Endothelial cell of umbilical vein (primary cell): ENCODE results near the gene SPACA4.

ENCODE experiments used
- CTCF ChIP-seq, 2 donors: IDR thresholded peaks; 1 replicate in 1 of 2; 2 replicates in 1 of 2; pipeline ENCODE4 v1.5.1; 2011; ENCODE audit warnings: low read length in 2 of 2, mild to moderate bottlenecking in 2 of 2, moderate library complexity in 2 of 2, control low read depth in 1 of 2, inconsistent platforms in 1 of 2, low read depth in 1 of 2; ENCODE audit not compliant: insufficient read depth in 1 of 2; ENCODE audit errors: extremely low read depth in 1 of 2
- EZH2 ChIP-seq: IDR thresholded peaks from 2 replicates; pipeline ENCODE4 v1.6.1; 2012; ENCODE audit warnings: borderline replicate concordance, low read depth, mild to moderate bottlenecking, moderate library complexity, low read length, inconsistent platforms; ENCODE audit not compliant: severe bottlenecking
- JUN ChIP-seq: IDR thresholded peaks from 2 replicates; pipeline ENCODE4 v1.6.1; 2011; ENCODE audit warnings: borderline replicate concordance, low read depth; ENCODE audit not compliant: insufficient read length, insufficient read depth
- MAX ChIP-seq: IDR thresholded peaks from 2 replicates; pipeline ENCODE4 v1.6.1; 2011; ENCODE audit not compliant: insufficient read depth, insufficient read length

- TF ChIP-seq CTCF (IDR thresholded peaks at IDR 0.05; ENCODE audit: extremely low read depth in 1 of 2, insufficient read depth in 1 of 2, low read depth in 1 of 2, low read length in 2 of 2) = no peak
- TF ChIP-seq EZH2 = no peak
- TF ChIP-seq MAX = no peak
- no peak for TF ChIP-seq JUN
Measured at GRCh38 chr19:48558018-48558684, 48.4 kb upstream of the SPACA4 start.
